Left lobe of liver (tissue), 2 donors: ENCODE data around the gene ARID4B. TPM values are rescaled to one million over a fixed set of nuclear protein-coding genes. Genes with fewer than 3 reads are reported as not detected.
"Not testable (repeated sequence)": the region's sequence is repeated elsewhere in the genome, so short reads cannot be mapped to it uniquely, and the experiment has no call there.

Experiments used
- ATAC-seq: fragments of 200-7000 bp; cut with Tn5 transposase; one replicate; pipeline ENCODE4 v1.9.1; 2020; ENCODE audit warnings: mild to moderate bottlenecking, moderate library complexity
- DNase-seq: peaks from one replicate; pipeline ENCODE4 v3.0.0-alpha.2; 2020; ENCODE audit warnings: low spot score
- total RNA-seq: library from RNA; stranded (reverse); gene quantifications from one replicate; pipeline ENCODE4 v1.2.1, GENCODE V29; 2021
- donor health status: DM: no; HTN: no; CAD: no; lungs with moderate emphysema.
- donor health status: DM: no; HTN: yes; CAD: no.

ARID4B gene
- total RNA-seq, 1 donor from 2014 or later: 10.9 TPM

DNA sequence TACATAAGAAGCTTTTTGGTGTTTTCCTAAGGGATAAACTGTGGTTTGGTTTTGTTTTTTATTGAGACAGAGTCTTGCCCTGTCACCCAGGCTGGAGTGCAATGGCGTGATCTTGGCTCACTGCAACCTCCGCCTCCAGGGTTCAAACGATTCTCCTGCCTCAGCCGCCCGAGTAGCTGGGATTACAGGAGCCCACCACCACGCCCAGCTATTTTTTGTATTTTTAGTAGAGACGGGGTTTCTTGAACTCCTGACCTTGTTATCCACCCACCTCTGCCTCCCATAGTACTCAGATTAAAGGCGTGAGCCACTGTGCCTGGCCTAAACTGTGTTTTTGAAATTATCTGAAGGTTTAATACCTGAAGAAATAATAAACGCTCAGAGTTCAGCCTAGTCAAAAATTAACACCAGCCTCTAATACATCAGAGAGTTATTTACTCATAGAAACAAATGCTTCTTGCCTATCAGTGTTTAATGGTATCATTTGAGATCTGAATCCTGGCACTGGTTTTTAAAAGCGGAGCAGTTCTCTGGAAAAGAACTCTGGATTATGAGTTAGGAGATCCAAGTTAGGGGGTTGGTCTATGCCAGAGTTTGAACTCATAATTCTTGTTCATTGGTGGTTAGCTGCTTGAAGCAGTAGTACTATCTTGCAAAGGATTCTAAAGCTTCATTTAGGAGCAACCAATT lies 28.7 kb downstream of the ARID4B start:
- no peak for DNase-seq
- ATAC-seq: peak; percentile 75

GRCh38 chr1:235298758-235299157 lies 29.2 kb downstream of the ARID4B start:
- DNase-seq (no peak), ATAC-seq (peak; percentile 48)

- no peak for ATAC-seq
- no peak for DNase-seq
Measured at GRCh38 chr1:235297579-235297978, 30.4 kb downstream of the ARID4B start.

GRCh38 chr1:235296729-235297128 lies 31.2 kb downstream of the ARID4B start:
- no peak for ATAC-seq
- no peak for DNase-seq

DNA sequence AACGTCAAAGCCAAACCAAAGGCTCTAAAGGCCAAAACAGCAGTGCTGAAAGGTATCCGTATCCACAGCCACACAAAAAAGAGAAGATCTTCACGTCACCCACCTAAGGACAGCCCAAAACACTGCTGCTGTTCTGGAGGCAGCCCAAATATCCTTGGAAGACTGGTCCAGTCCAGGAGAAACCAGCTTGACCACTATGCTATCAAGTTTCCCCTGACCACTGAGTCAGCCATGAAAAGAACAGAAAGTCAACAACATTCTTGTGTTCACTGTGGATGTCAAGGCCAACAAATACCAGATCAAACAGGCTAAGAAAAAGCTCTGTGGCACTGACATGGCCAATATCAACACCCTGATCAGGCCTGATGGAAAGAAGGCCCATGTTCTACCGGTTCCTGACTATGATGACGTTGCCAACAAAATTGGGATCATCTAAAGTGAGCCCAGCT lies 32.1 kb downstream of the ARID4B start:
- ATAC-seq (peak; percentile 11), DNase-seq (no peak)

DNA sequence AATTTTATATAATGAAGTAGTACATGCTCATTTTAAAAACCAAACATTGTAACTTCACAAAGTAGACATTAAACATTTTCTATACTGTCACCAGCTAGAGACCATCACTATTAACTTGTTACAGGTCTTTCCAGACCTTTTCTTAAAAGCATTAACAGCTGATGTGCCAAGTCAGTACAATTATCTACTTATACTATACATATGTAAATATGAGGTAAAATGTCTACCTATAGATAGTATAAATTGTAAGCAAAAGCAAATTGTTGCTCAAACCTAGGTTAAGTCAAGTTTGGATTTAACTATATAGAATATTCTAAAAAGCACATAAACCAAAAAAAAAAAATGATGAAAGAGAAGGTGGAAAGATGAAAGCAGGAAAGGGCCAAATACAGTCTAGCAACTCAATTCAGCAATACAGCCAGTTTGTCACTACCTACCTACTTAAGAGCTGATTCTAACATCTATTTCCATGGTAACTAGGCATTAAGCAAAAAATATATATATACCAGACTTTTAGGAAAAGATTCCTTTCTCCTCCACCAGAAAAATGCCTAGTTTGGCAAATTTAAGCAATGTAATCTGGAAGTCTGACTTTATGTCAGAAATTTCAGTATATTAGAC lies 34.5 kb downstream of the ARID4B start:
- ATAC-seq (no peak), DNase-seq (no peak)

DNA sequence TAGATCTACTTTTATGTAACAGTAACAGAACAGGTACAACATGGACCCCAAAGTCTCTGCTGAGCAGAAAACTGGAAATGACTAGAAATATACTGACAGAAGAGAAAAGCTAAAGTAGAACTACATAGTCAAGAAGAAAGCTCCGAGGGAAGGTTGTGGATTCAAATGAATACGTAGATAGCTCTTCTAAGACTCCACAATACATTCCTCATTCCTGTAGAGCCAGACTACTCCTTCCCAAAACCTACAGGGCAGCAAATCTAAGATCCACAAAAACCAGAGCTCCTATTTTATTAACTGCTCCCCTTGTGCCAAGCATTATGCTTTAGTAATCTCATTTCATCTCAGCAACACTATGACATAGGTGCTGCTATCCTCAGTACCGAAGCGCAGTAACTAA lies 35.2 kb downstream of the ARID4B start:
- ATAC-seq: no peak
- no peak for DNase-seq

- ATAC-seq: no peak
- DNase-seq: no peak
Measured at GRCh38 chr1:235291599-235292091, 36.3 kb downstream of the ARID4B start.

GRCh38 chr1:235290740-235291502 lies 37.1 kb downstream of the ARID4B start:
- peak; percentile 21 for ATAC-seq
- no peak for DNase-seq

GRCh38 chr1:235289859-235290739 lies 37.9 kb downstream of the ARID4B start:
- ATAC-seq: no peak
- no peak for DNase-seq

GRCh38 chr1:235287208-235287882 lies 40.6 kb downstream of the ARID4B start:
- DNase-seq (no peak), ATAC-seq (no peak)

DNA sequence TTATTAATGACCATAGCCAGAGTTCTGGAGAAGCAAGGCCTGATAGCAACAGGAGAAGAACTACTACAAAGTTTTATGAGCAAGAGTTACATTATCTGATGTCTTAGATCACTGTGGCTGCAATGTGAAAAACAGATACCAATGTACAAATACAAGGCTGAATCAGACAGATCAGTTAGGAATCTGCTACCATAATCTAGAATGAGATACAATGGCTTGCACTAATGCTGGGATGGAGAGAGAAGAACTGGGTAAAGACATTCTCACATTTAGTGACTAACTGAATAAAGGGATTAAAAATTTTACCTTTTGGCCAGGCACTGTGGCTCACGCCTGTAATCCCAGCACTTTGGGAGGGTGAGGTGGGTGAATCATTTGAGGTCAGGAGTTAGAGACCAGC lies 41.3 kb downstream of the ARID4B start:
- ATAC-seq: no peak

DNA sequence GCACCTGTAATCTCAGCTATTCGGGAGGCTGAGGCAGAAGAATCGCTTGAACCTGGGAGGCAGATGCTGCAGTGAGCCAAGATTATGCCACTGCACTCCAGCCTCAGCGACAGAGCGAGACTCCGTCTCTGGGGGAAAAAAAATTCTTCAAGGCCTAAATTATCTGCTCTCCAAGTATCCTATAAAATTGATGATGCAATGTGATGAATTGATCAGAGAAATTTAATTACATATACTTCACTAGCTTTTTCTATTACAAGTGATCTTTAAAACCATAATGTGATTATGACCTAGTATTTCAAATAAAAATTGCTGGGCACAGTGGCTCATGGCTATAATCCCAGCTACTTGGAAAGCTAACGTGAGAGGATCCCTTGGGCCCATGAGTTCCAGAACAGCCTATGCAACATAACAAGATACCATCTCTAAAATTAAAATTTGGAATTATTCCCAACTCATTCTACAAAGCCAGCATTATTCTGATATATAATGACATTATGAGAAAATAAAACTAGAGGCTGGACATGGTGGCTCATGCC lies 43.7 kb downstream of the ARID4B start:
- ATAC-seq: no peak
- no peak for DNase-seq

More for the DNA sequence above, 41.3 kb downstream of the ARID4B start:
- DNase-seq: no peak

DNA sequence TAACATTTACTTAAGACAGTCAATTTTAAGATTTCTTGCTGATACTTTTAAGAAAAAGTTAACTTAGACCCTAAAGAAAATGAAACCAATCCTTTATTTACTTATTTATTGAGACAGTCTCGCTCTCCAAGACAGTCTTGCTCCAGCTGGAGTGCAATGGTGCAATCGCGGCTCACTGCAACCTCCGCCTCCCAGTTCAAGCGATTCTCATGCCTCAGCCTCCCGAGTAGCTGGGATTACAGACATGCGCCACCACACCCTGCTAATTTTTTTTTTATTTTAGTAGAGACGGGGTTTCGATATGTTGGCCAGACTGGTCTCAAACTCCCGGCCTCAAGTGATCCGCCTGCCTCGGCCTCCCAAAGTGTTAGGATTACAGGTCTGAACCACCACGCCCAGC lies 44.3 kb downstream of the ARID4B start:
- not testable (repeated sequence) for ATAC-seq

DNA sequence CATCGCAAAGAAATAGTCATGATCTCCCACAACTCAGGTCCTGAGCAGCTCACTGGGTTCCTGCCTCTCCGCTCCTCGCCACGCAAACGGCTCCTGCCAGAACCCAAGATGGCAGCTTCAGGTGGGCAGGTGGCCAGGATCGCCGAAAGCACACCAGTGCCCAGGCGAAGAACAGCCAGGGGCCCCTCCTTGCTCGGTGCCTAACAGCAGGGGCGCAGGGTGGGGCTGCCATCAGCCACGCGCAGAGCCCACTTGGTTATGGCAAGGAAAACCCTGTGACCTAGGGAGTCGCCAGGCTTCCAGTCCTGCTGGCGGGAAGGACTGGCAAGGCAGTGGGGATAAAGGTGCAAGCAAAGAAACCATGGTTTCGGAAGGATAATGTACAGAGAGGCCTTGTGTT lies 47.5 kb downstream of the ARID4B start:
- ATAC-seq: no peak
- DNase-seq: no peak

More for the DNA sequence above, 44.3 kb downstream of the ARID4B start:
- not testable (repeated sequence) for DNase-seq

- no peak for DNase-seq
- ATAC-seq: no peak
Measured at GRCh38 chr1:235279694-235280093, 48.3 kb downstream of the ARID4B start.

DNA sequence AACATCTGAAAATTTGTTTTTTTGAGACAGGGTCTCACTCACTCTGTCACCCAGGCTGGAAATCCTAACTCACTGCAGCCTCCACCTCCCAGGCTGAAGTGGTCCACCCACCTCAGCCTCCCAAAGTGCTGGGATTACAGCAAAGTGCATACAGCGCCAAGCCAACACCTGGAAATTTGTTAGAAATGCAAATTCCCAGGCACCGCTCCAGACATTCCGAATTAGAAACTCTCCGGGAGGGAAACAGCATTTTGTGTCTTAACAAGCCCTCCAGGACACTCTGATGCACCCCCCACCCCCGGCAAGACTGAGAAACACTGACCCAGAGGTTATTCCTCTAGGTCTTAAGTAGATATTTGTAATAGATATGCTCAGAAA lies 49.1 kb downstream of the ARID4B start:
- DNase-seq: no peak
- ATAC-seq: no peak

- DNase-seq (no peak), ATAC-seq (no peak)
Measured at GRCh38 chr1:235278233-235278914, 49.6 kb downstream of the ARID4B start.

DNA sequence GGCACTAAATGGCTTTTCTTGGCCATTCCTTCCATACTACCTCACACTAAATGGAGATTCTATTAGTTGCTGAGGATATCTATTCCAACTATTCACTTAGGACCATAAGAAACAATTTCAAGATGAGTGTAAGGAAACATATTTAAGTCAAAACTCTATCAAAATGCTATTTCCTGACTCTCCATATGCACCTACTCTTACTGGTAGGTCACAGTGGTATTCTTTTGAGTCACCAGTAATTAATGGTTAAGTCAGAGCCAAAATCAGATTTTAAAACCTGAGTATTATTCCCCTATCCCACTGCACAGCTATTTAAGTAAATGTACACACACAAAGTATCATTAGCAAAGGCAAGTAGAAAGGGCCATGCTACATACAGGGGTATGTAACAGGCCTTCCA lies 50.3 kb downstream of the ARID4B start:
- ATAC-seq: no peak
- DNase-seq: no peak
